Activated naive CD4-positive, alpha-beta T cell treated with anti-CD3 and anti-CD28 coated beads, Interleukin-2, amount 50 U/mL, for 72 hours (primary cell): ENCODE data around the gene EGLN3. TPM values are rescaled to one million over a fixed set of nuclear protein-coding genes. Genes with fewer than 3 reads are reported as not detected.

Experiments used
- ATAC-seq, 2 donors: fragments of 150-1000 bp; cut with Tn5 transposase; 2 replicates each; pipeline ENCODE4 v1.10.0; 2021; ENCODE audit warnings: mild to moderate bottlenecking in 2 of 2, moderate library complexity in 2 of 2
- DNase-seq, 2 donors: peaks; one replicate each; pipeline ENCODE4 v3.0.0; 2021 to 2022; ENCODE audit warnings: low spot score in 2 of 2
- H3K27ac Mint-ChIP-seq, 2 donors: one replicate each; pipeline ENCODE4 v1.8.0; 2022; ENCODE audit warnings: mild to moderate bottlenecking in 2 of 2, mixed read lengths in 2 of 2
- H3K36me3 Mint-ChIP-seq, 2 donors: one replicate each; pipeline ENCODE4 v1.8.0; 2022; ENCODE audit warnings: mixed read lengths in 2 of 2
- H3K9me3 Mint-ChIP-seq, 2 donors: one replicate each; pipeline ENCODE4 v1.8.0; 2022; ENCODE audit warnings: mixed read lengths in 2 of 2
- total RNA-seq, 2 donors: library from RNA; stranded (reverse); gene quantifications; one replicate each; pipeline ENCODE4 v1.2.3, GENCODE V29; 2022

Gene EGLN3
- total RNA-seq, 2 donors from 2014 or later: 0.34 to 8.3 TPM

DNA sequence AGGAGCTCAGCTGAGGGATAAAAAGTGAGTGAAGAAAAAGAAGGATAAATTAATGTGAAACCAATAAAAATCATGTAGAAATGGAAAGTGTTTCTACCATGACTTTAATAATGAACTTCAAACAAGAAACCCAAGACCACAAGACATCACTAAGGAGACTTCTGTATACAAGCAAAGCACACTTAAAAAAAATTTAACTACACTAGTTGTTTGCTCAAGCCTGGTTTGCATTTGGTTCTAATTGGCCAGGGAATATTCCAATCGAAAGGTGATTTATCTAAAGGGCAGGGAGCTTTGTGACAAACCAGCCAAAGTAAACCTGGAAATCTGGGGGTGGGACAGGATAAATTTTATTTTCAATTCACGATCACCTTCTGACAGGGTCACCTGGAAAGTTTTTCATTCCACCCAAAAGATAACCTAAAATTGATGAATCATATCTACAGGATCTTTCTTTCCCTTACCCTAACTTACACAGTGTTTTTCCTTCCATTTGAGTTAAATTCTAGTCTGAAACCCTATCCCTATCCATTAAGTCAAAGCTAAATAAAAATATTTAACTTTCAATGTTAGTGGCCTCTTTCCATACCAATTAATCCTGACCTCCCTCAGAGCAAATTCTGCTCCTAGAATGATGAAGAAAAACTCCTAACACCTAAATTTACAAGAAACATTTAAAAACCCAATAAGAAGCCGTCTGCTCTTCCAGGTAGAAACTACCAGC, 2.6 kb downstream of the EGLN3 start:
- no peak for DNase-seq
- Mint-ChIP-seq H3K27ac (no peak overlapping the region), H3K9me3 (no peaks in the 10 kb centered on the region), H3K36me3 (peaks cover 0 to 5% of the 10 kb centered on the region in 2 donors)
- ATAC-seq: no peak

DNA sequence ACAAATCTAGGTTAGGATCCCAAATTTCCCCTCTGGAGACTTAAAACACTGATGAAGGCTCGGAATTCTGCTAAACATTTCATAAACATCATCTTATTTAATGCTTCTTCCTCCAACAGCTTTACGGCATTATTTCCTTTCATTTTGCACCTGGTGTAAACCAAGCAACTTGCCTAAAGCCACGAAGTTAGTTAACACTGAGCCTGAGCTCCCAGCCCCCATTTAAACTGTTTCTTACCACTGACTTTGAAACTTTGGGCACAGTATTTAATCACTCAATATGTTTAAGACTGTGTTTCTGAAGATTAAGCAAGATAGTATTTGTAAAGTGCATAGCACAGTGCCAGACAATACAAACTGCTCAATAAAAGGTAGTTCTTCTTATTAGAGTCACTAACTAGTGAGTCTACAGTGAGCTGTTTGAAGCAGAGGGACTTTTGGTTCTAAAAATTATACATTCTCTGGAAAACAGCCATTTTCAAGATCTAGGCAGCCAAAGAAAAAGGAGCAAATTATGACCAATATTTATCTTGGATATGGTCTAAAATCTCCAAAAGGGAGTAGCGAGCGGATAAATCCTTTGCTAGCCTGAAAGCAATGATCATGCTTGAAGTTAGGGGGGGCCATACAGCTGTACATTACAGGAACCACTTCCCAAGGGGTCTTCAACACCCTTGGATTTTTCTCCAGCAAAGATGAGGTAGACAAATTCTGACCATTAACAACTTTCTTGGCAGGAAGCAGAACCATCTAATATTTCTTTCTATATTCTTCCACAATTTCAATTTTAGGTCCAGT, 4.0 kb downstream of the EGLN3 start:
- ATAC-seq (no peak), DNase-seq (no peak)
- Mint-ChIP-seq H3K27ac (no peak overlapping the region), H3K9me3 (no peaks in the 10 kb centered on the region), H3K36me3 (peaks cover 0 to 5% of the 10 kb centered on the region in 2 donors)

DNA sequence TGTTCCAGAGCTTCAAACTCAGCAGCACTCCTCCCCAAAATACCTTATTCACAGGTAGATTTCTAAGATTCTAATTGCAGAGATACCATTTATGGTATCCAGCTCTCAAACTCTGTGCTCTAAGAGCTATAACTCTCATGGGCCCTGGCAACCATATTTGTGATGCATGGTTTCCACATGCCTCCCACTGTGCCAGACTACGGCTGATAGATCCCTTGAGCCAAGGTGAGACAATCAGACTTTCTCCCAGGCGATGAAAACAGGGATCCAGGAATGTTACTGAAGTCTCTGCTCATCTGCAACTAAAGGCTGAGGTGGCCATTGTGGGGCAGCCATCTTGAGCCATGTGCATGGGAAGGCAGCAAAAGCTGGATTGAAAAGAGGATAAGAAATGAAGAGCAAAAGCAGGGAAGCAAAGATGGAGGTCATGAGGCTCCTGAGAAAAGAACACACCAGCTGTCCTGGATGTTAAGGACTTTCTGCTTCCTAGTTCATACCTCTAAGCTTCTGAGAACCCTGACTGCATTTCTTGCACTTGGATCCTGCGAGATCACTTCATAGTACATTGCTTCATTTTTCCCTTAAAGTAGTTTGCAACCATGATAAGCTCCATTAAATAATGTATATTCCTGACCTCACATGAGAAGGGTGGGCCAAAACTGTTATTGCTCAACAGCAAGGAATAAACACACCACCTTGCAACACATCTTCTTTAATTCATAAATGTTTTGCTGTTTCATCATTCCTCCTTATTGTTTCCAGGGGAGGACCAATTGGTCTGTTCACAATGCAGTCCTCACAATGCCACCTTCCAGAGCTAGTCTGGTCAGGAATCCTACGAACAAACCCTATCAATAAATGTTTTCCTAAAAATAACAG, 5.4 kb downstream of the EGLN3 start:
- no peak for ATAC-seq
- no peak for DNase-seq
- Mint-ChIP-seq H3K36me3 (peaks cover 0 to under 1% of the 10 kb centered on the region in 2 donors), H3K27ac (no peak overlapping the region), H3K9me3 (no peaks in the 10 kb centered on the region)

DNA sequence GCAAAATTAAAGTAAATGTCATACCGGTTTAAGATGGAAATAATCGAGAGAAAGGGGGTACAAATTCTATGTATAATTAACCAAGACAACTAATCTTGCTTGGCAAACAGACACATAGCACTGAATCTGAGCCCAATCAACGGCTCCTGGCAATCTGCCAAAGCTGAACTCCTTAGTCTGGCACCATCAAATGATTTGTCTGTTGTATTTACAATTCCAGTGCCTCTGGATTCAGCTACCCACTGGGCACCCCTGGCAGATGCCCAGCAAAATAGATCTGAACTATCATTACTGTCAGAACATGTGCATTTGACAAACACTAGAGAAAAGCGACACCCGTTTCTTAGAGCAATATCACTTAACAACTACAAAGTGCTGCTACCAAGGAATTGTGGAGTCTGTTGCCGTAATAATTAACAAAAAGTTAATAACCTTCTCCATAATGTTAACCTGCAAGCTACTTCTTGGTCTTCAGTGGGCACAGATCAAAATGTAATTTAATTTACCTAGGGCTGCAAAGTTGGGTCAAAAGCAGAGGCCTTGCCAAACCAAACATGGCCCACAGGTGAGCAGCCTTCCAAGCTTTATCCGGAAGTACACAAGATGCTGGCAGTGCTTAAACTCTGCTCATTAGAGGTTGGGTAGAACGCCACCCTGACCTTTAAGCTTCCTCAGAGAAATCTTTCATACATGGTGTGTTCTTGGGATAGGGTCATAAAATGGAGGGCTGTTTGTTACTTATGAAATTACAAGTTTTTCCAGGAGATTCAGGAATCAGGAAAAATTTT, 7.6 kb downstream of the EGLN3 start:
- H3K9me3 Mint-ChIP-seq: no peaks in the 10 kb centered on the region
- ATAC-seq (no peak), DNase-seq (no peak)
- H3K27ac Mint-ChIP-seq: no peak overlapping the region
- no peaks in the 10 kb centered on the region for H3K36me3 Mint-ChIP-seq

DNA sequence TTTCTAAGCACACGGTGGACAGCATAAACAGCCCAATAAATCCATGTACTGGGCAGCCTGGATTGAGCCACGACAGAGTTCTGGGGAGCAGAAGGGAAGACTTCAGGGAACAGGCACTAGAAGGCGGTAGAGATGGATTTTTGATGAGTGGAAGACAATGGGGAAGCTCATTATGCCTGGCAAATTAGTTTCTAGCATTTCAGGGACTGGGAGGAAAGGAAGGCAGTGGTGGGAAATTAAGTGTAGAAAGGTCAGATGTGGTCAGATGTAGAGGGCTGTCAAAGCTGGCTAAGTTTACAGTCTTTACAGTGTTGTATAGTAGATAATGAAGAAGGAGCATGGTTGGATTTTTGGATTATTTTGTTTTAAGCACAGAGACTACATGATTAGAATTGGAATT, 9.2 kb downstream of the EGLN3 start:
- no peak for DNase-seq
- H3K9me3 Mint-ChIP-seq: no peaks in the 10 kb centered on the region
- no peak for ATAC-seq
- no peaks in the 10 kb centered on the region for H3K36me3 Mint-ChIP-seq
- no peak overlapping the region for H3K27ac Mint-ChIP-seq

DNA sequence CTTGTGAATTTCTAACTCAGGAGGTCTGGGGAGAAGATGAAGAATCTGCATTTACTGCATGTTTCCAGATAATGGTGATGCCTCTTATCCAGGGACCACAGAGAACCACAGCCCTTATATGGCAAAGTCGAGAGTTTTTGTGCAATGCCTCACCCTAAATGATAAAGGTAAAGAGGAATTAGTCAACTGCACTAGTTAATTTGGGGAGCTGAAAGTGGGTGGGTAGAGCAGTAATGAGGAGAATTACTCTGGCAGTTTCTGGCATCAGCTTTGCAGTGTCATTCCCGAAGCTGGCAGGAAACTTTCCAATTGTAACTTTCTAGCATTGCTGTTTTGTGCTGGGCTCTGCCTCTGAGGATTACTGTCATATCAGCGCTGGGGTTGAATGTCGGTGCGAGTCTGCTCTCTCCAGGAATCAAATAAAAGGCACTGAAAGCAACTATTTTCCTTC, 10.3 kb downstream of the EGLN3 start:
- no peaks in the 10 kb centered on the region for H3K9me3 Mint-ChIP-seq
- no peak for ATAC-seq
- H3K36me3 Mint-ChIP-seq: no peaks in the 10 kb centered on the region
- DNase-seq: no peak
- H3K27ac Mint-ChIP-seq: no peak overlapping the region

DNA sequence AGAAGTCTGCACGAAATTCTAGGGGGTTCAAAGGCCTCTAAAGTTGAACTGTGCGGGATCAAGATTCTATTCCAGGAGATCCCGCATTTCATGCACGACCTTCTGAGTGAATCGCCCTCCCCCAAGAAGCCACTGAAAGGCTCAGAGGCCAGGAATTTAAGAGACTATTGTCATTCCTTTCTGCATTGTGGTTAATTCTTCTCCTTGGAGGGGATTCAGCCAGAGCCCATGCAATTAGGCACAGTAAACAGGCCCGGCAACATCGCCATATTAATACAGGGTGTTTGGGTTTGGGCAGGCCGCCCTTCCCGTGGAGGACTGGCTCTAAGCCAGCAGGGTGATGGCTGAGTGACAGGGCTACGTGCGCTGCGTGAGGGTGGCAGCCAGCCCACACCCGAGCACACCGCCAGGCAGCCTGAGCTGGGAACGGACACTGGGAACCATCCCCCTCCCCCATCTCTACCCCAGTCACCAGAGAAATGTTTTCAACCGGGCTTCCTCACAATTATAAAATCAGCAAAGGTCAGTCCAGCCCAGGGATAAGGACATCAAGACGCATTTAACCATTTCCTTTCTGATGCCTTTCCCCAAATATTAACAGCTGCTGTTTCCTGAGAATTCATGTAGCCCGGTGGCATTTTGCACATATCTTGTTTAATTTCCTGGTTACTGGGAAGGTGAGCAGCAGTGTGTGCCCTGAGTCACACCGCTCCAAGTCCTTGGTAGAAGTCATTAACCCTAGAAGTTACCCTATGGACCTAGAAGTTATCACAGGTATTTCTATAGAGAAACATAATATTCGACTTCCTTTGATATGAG, 12.5 kb downstream of the EGLN3 start:
- Mint-ChIP-seq H3K36me3 (no peaks in the 10 kb centered on the region), H3K9me3 (no peaks in the 10 kb centered on the region), H3K27ac (no peak overlapping the region)
- ATAC-seq (no peak), DNase-seq (no peak)

DNA sequence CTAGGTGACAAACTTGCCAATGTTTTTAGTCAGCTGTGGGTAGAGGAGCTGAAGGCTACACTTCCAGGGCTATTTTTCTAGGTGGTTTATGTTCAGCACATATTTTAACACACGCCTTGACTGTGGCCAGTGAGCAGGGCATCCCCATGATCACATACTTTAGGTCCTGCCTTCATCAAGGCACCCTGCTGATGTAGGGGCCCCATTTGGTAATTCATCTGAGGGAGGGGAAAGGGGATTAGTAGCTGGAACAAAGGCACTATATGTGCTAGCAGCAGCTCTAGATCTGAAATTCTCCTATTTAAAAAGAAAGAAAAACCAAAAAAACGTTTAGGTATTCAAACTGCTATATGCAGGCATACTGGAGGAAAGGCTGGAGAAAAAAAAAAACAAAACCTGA, 14.5 kb downstream of the EGLN3 start:
- H3K9me3 Mint-ChIP-seq: peaks cover 0 to 4% of the 10 kb centered on the region in 2 donors
- no peak for ATAC-seq
- no peak for DNase-seq
- H3K36me3 Mint-ChIP-seq: no peaks in the 10 kb centered on the region
- H3K27ac Mint-ChIP-seq: no peak overlapping the region

DNA sequence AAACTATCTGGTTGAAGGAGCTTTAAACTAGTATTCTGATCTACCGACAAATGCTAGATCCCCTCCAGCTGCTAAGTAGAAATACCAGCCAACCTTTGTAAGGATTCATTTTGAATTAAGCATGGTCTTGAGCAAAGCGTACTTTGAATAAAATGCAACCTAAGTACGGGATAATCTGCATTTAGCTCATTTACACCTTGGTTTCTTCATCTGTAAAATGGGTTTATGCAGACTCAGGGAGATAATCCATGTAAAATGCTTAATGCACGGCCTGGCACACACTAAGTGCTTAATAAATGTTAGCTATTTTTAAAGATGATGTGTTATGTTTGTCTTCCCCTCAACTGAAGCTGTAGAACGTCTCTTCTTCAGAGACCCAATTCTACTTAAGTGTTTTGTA, 15.9 kb downstream of the EGLN3 start:
- DNase-seq (no peak), ATAC-seq (no peak)
- Mint-ChIP-seq H3K27ac (no peak overlapping the region), H3K36me3 (no peaks in the 10 kb centered on the region), H3K9me3 (peaks cover under 1 to 4% of the 10 kb centered on the region in 2 donors)

DNA sequence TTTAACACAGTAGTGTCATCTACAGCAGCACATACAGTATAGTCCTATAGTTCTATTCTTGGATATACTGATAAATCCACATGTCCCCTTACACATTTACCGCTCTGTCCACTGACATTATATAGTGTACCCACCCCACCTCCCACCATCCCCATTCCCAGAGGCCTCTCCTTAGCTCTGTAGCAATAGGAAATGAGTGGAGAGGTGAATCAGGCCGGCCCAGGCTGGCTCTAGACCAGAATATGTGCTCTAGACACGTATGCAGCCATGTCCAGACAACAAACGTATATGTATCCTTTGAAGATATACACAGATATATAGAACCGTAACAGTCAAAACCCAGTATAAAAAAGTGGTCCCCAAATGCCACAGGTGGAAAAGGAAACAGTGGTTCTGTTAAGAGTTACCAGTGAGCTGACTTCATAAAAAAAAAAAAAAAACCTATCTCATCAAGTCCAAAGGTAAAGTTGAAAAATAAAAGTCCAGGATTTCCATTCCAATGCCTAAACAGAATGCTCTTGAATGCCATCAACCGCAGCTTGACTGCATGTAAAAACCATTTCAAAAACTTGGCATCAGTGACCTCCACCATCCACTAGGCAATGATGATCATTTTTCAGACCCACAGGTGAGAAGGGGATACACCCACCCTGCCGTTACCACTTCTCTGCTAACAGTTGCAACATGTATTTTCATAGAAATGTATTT, 16.7 kb downstream of the EGLN3 start:
- ATAC-seq: no peak
- peaks cover 5 to 7% of the 10 kb centered on the region in 2 donors for H3K9me3 Mint-ChIP-seq

DNA sequence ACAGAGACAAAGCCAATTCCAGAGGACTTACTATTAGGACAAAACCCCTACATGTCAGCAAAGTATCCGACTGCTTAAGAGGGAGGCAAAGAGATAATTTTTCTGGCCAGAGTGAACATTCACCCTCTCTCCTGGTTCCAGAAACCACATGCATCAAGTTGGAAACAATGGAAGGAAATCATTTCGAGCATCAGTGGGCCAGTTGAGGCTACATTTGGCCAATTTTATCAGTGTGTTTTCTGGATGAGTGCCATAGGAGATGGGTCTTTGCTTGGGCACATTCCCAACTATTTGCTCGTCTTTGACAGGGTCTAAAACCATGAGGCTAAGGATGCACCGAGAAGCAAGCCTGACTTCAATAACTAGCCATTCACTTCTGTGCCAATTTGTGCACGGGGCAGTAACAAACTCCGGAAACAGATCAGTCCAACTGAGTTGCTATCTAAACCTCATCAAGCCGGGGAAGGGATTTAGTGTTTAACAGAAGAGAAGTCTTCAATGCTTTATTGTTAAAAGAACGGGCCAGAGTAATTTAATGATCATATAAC, 17.4 kb downstream of the EGLN3 start:
- Mint-ChIP-seq H3K9me3 (peaks cover 6 to 7% of the 10 kb centered on the region in 2 donors), H3K27ac (no peak overlapping the region), H3K36me3 (no peaks in the 10 kb centered on the region)
- ATAC-seq (no peak), DNase-seq (no peak)

More for the DNA sequence above, 16.7 kb downstream of the EGLN3 start:
- H3K36me3 Mint-ChIP-seq: no peaks in the 10 kb centered on the region
- H3K27ac Mint-ChIP-seq: no peak overlapping the region
- DNase-seq: no peak

DNA sequence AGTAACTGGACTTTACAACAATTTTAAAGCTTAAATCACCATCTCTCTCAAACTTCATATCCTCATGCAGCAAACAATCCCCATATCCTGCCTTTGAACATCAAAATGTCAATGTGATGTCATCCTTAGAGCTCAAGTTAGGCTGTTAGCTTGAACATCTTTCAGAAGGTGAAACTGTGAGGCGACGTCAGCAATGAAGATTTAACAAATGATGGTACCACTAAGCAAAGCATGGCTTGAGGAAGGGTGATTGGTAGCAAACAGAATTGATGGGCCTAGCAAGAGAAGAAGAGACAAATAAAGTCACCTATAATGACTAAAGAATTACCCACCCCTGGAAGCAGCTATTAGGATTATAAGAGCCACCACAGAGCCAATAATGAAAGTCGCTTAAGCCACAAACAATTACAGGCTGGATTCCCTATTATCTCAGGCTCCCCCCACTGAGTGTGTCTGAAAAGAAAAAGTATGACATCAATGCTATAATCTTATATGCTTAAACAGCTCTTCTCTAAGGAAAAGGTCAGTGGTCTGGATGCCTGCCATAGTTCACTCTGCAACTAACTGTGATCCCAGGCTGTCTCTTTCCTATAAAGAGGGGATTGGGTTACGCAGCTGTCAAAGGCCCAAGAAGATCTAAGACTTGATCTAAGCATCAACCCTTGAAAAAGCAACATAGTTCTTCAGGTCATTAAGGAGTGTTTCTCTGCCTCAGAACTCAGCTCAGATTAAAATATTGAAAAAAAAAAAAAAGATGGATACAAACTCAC, 18.1 kb downstream of the EGLN3 start:
- Mint-ChIP-seq H3K27ac (no peak overlapping the region), H3K36me3 (no peaks in the 10 kb centered on the region), H3K9me3 (peaks cover 7 to 8% of the 10 kb centered on the region in 2 donors)
- DNase-seq: no peak
- ATAC-seq: no peak

DNA sequence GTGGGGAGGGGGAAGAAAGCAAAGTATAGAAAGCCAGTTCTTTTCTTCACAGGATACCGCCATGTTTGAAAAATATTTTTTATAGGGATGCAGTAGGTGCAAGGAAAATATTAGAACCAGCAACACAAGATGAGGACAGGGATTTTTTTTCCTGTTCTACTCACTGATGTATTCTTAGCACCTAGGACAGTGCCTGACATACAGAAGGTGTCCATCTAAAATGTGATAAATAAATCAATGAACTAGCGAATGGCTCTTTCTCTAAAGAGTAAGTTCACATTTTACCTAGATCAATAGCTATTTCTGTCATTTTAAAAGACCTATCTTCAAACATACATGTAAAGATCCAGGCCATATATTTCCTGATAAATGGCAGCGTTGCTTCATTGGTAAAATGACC, 18.8 kb downstream of the EGLN3 start:
- Mint-ChIP-seq H3K36me3 (no peaks in the 10 kb centered on the region), H3K9me3 (peaks cover 7 to 8% of the 10 kb centered on the region in 2 donors), H3K27ac (no peak overlapping the region)
- DNase-seq: no peak
- ATAC-seq: no peak

DNA sequence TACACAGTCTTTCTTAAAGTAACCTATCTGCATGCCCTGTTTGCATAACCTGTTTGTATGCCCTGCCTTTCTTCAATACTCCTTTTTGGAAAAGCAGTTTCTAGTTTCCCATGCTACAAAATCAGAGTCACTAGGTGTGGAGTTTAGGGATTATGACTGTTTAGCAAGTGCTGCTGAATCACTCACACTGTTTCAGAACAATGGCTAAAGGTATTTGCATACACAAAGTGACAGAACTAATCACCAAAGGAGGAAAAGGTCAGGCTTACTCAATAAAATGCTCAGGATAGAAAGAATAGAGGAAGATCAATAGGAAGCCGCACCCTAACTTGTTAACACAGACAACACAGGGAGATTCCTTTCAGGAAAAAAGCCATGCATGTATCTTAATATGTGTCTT, 19.4 kb downstream of the EGLN3 start:
- H3K36me3 Mint-ChIP-seq: no peaks in the 10 kb centered on the region
- ATAC-seq: no peak

More for the DNA sequence above, 19.4 kb downstream of the EGLN3 start:
- H3K27ac Mint-ChIP-seq: no peak overlapping the region
- no peak for DNase-seq
- peaks cover 7 to 8% of the 10 kb centered on the region in 2 donors for H3K9me3 Mint-ChIP-seq
